ENCODE results near the gene CENPM.

The CENPM gene

DNA sequence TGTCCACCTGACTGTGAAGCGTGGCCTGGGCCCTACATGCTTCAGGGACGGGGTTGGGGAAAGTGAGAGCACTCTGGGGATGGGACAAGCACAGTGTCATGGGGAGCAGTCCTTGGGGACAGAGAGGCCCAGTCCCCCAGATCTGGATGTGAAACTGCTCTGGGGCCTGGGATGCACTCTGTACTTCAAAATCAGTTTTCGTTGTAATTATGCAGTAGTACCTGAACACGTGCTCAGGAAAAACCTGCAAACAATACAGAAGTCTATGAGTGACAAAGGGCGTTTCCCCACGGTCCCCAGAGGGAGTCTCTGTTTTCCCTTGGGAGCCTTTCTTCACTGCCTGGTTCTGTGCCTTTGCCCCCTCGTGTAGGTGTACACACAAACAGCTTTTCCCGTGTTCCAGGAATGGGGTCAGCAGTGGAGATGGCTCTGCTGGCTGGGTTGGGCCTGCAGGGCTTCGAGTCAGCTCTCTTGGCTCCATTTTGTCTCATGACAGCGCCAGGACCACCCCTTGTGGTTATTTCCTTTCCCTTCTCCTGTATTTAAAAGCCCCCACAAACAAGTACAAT lies 15.2 kb downstream of the CENPM start:
- no peak for DNase-seq

DNA sequence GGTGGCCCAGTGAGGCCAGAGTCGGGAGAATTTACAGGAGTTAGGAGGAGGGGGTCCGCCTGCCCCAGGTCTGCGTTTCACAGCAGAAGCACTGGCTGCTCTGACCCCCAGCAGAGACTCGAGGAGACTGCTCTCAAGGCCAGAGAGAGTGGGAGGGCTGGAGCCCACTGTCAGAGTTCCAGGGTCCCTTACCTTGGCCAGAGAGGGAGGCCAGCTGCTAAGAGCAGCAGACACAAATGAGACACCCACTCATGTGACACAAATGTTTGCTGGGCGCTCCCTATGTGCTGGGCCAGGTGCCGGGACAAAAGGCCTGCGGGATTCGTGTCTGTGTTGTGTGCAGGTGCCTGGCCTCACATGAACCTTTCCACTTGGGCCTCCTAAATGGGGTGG lies 17.5 kb downstream of the CENPM start:
- DNase-seq = no peak

DNA sequence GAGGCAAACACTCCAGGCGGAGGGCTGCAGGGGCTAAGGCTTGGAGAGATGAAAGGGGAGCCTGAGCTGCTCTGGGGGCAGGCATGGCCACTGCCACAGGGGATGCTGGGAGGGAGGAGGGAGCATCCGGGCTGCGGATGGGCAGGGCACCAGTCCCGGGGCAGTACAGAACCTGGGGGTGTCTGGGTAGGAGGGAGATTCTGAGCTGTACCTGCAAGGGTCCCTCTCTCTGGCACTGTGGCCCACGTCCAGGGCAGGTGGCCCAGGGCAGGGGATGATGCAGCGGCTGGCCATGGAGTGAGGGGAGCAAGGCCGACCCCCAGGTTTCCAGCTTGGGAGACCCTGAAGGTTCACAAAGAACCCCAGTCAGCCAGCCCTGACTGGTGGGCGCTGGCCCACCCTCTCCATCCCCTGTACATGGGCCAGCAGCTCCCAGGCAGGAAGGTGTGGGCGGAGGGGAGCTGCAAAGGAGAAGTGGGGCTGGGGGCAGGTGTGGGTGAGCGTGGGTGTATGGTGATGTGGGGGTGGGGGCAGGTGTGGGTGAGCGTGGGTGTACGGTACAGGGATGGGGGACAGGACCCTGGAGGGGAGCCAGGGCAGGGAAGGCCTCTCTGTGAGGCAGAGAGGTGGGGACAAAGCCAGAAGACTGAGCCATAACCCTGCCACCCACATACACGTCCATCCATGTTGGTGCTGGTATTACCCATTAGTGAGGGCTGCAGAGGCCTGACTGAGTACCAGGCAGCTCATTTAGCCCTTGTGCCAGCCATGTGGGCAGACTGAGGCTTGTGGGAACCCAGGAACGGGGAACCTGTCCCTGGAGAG lies 18.1 kb downstream of the CENPM start:
- no peak for DNase-seq

DNA sequence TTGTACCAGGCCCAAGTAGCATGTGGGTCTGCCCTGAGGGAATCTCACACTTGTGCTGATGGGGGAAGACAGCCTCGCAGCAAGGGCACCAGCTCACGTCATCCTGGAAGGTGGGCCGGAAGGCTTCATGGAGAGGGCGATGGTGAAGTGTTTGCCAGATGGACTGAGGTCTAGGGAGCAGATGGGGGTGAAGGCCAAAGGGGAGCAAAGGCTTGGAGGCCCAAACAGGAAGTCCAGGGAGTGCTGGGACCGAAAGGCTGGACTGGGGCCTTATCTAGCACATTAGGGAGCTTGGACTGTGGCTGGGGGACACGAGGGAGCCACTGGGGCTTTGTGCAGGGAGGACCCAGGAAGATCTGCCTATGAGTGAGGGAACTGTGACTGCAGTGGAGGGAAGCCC lies 19.1 kb downstream of the CENPM start:
- DNase-seq = no peak

DNA sequence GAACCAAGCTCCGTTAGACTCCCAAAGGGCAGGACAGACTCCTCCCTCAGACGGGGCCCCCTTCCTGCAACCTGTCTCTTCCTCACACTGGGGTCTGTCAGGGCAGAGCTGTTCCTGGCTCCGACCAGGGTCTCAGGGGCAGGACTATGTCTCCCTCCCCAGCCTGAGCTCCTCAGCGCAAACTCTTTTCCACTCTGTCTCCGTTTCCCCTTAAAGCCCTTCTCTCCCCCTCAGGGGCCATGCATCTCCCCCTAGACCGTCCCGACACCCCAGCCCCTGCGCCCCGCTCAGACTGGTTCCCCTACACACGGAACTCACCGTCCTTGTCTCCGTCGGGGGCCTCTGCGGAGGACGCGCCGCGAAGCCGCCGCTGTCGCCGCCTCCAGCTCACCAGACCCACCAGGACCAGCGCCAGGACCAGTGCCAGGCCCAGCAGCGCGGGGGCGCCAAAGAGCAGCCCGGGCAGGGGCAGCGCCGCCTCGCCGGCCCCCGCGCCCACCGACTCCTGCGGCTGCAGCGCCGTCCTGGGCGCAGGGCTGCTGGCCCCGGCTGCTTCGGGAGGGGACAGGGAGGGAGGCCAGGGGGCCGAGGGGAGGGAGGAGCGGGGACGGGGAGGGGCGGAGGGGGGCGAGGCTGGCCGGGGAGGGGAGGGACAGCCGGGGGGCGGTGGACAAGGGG lies 21.0 kb downstream of the CENPM start:
- no peak for DNase-seq

DNA sequence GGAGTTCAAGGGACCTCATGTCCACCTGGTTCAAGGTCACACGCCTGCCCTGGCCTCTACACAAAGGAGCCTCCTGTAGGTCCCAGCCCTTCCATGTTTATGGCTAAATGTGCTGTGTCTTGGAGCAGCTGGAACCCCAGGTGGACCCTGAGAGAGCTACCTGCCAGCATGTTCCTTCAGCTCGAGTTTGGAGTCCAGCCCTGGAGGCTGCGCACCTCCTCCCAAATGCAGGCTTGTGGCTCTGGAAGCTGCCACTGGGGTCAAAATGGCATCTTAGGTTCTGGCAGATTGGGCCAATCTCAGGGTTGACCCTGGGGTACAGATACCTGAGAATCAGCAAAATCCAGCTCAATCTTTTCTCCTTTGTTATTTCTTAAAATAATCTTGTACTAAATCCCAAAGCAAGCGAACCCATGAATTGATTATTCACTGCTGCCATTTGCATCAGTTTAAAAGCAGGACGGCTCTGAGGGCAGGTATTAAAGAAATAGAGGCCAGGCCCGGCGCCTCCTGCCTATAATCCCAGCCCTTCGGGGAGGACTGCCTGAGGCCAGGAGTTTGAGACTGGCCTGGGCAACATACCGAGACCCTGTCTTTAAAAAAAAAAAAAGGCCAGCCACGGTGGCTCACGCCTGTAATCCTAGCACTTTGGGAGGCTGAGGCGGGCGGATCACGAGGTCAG lies 23.2 kb downstream of the CENPM start:
- no peak for DNase-seq

DNA sequence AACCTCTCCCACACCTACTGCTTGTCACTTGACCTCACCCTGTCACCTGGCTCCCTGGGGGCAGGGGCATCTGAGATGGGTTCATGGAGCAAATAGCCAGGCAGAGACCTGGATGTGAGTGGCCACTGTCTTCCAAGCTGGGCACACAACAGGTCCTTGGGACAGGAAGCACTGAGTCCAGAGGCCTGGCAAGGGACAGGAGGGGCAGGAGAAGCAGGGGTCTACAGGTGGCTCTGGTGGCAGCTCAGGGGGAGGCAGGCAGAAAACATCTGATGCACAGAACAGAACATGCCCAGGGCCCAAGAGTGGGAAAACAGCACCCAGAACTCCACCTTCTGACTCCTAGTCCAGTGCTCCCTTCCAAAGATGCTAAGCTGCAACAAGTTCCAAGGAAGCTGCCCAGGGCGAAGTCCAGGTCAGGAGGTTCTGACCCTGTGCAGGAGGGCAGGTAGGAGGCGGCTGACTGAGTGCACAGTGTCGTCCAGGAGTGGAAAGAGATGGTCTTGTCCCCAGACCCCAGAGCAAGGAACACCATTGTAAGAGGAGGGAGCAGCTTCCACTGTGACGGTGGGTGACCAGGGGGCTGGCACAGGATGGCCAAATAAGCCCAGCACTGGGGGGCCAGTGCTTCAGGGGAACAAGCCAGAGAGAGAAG lies 23.9 kb downstream of the CENPM start:
- DNase-seq = no peak

DNA sequence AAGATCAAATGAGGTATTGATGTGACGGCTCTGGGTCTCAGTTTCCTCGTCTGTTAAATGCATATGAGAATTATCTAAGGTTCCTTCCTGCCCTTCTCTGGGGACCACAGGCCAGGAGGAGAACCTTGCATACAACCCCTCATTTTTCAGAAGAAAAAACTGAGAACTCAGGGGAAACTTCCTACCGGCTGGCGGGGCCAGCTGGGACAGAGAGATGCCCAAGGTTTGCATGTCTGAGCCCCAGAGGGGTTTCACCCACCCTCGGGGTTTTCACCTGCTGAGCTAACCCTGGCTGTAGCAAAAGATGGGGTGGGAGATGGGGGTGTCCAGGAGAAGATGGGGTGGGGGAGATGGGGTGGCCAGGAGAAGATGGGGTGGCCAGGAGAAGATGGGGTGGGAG lies 24.6 kb downstream of the CENPM start:
- DNase-seq = no peak

DNA sequence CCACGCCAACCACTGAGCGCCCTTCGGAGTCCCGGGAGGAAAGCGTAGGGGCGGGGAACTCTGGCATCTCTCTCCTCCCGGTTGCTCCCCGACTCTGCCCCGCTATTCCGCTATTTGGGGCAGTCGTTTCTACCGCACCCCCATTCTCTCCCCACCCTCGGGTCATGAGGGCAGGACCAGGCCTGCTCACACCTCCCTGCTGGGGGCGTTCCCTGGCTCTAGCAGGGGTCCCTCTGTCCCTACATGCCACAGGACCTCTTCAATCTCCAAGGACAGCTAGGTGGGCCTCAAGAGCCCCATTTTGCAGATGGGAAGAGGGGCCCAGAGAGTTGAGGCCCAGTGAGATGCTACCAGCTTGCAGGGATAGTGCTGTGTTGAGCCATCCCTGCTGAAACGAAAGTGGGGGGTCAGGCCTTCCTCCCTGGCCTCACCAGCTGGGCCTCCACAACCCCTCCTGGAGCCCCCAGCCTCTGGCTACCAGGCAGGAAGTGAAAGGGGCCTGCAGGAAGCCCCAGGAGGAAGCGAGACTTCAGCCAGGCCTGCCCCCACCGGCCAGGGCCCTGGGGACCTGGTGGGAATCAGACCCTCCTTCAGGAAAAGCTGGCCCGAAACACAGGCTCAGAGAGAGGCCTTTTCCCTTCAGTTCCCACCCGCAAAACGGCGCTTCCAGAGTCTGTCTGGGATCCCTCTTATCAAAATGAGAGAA lies 26.5 kb downstream of the CENPM start:
- DNase-seq = no peak

DNA sequence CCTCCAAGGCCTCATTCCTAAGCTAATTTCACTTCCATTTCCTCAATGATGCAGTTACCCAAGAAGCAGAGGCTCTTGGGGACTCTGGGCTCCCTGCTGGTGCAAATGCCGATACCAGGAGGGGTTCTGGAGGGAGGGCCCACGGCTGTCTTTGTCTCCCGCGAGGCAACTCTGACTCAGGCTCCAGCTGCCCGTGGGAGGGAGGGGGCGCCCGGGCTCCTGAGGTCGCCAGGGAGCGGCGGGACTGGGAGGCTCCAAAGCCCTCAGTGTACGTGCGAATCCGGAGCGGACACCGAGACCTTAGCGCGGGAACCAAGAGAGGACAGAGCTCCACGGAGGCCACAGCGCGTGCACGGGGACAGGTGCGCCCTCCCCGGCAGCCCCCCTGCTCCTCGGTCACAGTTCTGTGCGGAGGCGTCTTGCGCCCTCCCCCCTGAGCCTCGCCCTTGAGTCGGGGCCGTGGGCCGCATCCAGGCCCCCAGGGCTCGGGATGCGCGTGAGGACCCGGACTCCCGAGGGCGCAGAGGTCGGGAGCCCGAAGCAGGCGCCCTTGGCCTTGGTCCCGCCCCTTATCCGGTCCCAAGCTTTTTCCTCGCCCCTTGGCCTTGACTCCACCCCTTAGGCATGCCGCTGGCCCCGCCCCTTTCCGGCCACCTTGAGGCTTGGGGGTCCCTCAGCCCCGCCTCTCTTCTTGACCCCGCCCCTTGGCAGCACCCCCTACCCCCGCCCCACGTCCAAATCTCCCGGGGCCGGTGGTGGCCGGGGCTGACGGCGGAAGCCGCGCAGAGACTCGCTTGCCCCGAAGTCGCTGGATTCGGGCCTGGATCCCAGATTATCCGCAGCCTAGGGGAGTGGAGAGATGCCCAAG lies 27.4 kb downstream of the CENPM start:
- DNase-seq = no peak

DNA sequence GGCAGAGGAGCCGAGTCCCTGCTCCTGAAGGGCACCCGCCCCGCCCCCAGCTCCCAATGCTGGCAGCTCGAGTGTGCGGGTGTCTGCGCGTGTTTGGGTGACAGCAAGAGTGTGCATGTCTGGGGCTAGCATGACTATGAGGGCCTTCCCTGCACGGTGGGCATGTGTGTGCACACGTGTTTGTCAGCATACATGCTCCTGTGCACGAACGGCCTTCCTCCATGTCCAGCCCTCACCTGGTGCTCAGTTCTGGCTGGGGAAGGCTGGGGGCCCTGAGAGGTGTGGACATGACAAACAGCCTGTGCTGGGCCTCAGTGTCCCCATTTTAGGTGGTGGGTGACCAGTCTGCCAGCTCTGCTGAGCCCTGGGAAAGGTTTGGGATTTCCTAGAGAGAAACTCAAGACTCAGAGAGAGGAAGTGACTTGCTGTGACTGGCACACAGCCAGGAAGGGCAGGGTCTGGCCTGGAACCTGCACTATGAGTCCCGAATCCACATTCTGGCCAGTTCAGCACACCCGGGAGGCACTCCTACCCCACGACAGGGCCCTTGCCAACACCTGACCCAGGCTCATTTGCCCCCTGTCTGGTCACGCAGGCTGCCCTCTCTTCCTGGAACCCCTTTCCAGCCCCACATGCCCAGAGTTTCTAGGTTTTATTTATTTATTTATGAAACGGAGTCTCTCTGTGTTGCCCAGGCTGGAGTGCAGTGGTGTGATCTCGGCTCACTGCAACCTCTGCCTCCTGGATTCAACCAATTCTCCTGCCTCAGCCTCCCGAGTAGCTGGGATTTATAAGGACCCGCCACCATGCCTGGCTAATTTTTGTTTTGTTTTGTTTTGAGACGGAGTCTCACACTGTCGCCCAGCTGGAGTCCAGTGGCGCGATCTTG lies 28.8 kb downstream of the CENPM start:
- no peak for DNase-seq

DNA sequence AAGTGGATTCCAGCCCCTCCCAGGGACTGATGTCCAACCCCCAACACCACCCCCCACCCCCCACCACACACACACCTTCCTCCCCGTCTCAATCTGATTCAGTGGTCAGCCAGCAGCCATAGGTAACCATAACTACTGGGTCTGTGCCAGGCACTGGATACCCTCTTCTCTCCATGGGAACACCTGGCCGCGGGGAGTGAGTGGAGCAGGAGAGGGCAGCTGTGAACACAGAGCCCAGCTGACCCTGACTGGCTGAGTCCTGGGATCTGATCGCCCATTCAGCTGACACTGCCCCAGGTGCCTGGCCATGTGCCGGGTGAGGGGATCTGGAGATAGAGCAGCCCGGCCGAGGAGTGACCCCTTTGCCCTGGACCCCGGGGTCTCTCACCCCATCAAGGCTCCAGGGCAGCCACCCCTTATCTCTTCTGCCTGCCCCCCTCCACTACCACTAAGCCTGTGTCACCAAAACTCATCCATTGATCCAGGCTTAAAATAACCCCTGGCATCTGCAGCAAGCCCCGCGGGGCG lies 29.5 kb downstream of the CENPM start:
- no peak for DNase-seq

DNA sequence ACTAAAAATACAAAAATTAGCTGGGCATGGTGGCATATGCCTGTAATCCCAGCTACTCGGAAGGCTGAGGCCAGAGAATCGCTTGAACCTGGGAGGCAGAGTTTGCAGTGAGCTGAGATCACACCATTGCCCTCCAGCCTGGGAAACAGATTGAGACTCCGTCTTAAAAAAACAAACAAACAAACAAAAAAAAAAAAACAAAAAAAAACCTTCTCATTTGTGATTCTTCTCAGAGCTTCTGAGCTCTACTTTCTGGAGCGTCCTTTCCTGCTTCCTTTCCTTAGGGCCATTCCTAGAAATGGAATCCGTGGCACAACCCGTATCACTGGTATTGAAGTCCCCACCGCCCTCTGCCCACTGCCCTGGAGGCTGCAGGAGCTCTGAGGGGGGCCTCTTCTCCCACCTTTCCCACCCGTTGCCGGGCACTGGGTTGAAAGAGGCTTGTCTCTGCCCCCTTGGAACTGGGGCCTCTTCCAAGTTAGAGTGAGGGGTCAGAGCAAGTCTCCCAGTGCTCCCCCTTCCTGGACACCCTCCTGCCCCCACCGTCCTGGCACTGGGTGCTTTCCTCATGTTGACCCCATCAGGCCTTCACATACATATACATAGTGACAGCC lies 30.1 kb downstream of the CENPM start:
- no peak for DNase-seq

DNA sequence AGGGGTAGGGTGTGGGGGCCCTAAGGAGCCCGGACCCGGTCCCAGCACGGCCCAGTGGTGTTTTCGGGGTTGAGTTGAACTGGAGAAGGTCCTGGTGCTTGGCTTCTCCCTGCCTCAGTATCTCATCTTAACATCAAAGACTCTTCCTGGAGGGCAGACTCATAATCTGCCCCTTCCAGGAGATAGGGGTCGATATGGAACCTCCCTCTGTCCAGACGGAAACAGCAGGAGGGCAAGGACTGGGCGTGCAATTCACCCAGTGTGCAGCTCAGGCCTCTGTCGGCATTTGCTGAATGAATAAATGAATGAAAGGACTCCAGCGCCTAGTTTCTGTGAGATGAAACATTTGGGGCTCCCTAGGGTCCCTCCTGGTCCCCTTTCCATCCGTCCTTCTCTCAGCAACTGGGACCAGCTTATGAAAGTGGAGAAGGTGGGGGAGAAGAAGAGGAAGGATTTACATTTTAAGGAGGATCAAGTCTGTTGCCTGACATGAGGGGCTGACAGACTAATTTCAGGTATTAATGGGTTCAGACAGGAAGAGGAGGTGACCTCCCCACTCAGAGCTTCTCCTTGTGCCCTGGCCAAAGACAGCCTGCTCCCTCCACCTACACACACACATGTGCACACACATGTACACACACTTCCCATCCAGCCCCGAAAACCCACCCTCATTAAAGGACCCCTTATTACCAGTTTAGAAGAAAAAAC lies 31.0 kb downstream of the CENPM start:
- no peak for DNase-seq

DNA sequence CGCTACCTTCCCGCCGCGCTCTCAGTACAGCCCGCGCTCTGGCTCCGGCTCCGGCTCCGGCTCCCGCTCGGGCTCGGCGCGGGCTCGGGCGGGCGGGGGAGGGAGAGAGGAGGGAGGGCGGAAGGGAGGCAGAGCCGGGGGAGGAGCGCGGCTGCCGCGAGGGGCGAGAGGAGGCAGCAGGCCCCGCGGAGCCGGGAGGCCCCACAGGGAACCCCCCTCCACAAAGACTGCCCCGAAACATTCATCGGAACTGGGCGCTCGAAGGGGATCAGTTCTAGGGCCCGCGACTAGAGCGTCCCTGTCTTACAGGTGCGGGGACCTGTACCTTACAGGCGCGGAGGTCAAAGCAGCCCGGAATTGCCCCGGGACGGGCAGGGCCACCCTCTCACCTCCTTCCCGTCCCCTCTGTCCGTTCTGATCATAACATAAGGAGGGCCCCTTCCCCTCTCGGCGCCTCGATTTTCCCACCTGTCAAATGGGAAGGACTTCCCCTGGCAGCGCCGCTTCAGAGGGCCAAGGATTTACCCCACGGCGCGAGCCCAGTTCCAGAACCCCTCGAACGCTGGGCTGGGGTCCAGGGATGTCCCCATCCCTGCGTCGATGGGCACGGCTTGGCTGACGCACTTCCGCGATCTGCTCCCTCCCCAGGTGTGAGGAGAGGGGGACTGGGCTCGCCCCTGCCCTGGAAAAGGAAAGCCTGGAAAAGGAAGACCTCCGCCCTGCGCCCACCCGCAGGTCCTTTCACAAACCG lies 31.7 kb downstream of the CENPM start, which contains the start of gene SHISA8:
TSS of gene SHISA8 (minus strand) at position 40 of the 751 bp plus-strand sequence. CDS start 407 bp downstream, outside the sequence.
- no peak for DNase-seq

DNA sequence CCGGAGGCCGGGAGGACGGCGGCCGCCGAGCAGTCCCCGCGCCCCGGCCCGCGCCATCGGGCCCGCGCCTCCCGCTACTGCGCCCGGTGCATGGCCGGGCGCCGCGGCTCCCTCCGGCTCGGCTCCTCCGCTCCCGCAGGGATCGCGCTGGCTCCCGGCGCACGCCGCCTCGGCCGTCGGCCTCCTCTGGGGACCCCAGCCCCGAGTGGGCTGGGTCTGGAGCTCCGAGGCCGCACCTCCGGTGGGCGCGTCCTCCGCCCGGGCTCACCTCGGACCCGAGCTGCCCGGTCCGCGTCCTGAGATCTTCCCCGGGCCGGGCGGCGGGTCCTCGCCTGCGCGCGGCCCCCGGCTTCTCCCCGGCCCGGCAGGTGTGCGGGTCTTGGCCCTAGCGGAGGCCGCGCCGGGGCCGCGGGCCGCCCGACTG lies 32.3 kb downstream of the CENPM start:
- DNase-seq = no peak

DNA sequence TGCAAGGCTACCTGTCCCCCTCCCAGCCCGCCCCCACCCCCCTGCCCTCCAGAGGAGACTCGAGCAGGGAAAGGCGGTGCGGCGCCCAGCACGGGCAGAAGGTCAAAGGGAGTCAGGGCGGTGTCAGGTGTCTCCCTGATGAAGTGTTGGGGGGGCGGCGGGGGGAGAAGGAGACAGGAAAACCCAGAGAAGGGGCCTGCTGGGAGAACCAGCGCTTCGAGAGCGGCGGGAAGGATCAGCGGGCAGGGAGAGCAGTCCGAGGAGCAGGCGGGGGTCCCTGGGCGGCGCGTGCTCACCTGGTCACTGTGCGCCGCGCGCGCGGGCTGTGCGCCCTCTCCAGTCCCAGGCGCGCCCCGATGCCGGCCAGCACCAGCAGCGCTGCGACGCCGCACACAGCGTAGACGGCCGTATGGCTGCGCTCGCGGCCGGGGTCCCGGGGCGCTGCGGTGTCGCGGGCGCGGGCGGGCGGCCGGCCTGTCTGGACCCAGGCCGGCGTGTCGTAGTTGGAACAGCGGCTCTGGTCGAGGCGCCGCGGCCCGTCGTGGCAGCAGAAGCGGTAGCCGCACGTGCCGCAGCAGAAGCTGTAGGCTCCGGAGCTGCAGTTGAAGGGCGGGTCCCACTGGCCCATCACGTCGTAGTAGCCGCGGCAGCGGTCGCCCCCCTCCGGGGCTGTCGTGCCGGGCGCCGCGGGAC lies 33.0 kb downstream of the CENPM start:
- DNase-seq = no peak
